ENCODE results near the gene LEUTX.

GRCh38 chr19:39825531-39826076 lies 47.0 kb downstream of the LEUTX start:
- TF ChIP-seq CTCF (IDR thresholded peaks at IDR 0.05): no peak
- TF ChIP-seq POLR2AphosphoS5 (IDR thresholded peaks at IDR 0.05; ENCODE audit: insufficient read depth in 1 of 2, low read depth in 1 of 2): no peak
- TF ChIP-seq POLR2A (IDR thresholded peaks at IDR 0.05): no peak
